MM.1S (cell line): ENCODE data around the gene RGS6.

Source experiments
- CTCF ChIP-seq: fragments of 300-600 bp; sonication (generic); IDR thresholded peaks from 2 replicates; pipeline ENCODE4 v1.5.1; 2016; ENCODE audit warnings: antibody characterized with exemption, low read length, mixed read lengths
- EZH2 ChIP-seq: fragments of 300-600 bp; sonication (generic); optimal IDR thresholded peaks from 2 replicates; pipeline ENCODE3; 2017; ENCODE audit warnings: low read depth, mild to moderate bottlenecking, antibody characterized with exemption, low read length, mixed read lengths
- EZH2phosphoT487 ChIP-seq: fragments of 300-600 bp; sonication (generic); IDR thresholded peaks from 2 replicates; pipeline ENCODE4 v1.6.1; 2018; ENCODE audit warnings: antibody characterized with exemption, low read length

GRCh38 chr14:72604133-72604532 is 671.9 kb downstream of the RGS6 start:
- TF ChIP-seq CTCF (no peak), EZH2 (no peak), EZH2phosphoT487 (no peak)
